Jurkat, Clone E6-1 (cell line): ENCODE measurements around the gene ZNF175. TPM values are rescaled to one million over a fixed set of nuclear protein-coding genes. Genes with fewer than 3 reads are reported as not detected.
A peak's percentile ranks its signal among the peaks of the same experiment; 100 is the strongest.

Experiments
- DNase-seq: peaks from one replicate; pipeline ENCODE4 v3.0.0-alpha.2; 2011; ENCODE audit warnings: low read depth, low spot score
- H3K4me3 ChIP-seq: 2 replicates; pipeline ENCODE4 v1.5.1; 2011; ENCODE audit warnings: mild to moderate bottlenecking, low read length, control low read depth, moderate library complexity
- polyA plus RNA-seq: library from polyadenylated mRNA; unstranded; fragments of >200 nt; gene quantifications from one replicate; pipeline ENCODE4 v1.2.1, GENCODE V29; 2012; ENCODE audit warnings: missing spikeins; ENCODE audit not compliant: insufficient read length, insufficient read depth

ZNF175 gene
- 15.6 TPM for polyA plus RNA-seq

DNA sequence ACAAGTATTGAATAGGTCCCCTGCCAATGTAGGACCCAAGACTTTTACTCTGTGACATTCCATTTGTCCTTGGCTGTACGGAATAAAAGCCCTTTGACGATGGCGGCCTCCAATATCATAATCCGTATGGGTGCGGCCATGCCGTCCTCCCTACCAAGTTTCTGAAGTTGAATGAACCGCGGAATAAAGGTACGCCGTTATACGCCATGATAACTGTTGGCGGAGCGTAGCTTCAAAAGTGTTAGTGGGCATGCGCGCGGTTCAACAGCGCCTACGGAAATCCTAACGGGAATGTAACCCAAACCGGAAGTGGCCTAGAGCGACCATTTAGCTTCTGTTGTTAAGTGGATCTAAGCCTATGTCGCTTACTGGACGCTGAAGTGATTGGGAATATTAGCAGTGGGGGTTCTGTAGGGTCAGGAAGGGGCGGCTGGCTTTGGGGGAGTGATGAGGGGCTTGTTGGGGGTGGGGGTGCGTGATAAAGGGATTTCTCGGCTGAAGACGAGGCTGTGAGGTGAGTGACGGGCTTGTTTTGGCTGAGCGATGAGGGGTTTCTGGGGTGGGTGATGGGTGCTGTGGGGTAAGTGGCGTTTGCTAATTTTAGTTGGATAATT is at the start of gene ZNF175:
Gene ZNF175 (plus strand): TSS at position 322 of the 614 bp plus-strand sequence. CDS start 2,047 bp downstream, outside the sequence.
- peak; percentile 97 for DNase-seq
- peak within 1 kb of the TSS; percentile 87 for H3K4me3 ChIP-seq

DNA sequence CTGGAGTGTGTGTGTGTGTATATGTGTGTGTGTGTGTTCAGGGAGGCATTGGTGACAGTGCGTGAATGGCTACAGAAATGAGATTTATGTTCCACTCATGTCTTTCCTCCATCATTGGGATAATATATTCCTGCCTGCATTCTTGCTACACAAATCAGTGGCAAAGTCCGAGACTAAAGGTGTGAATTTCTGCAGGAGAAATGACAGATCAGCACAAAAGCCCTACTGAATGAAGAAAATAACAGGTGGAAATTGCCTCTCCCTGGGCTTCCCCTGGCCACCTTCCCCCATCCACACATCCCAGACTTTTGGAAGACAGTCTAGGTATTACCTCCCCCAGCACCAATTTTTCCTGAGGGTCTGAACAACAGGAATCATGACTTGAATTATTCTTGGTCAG is 49.7 kb upstream of the ZNF175 start:
- H3K4me3 ChIP-seq = no peak overlapping the region
- no peak for DNase-seq

GRCh38 chr19:51521781-51522180 is 49.3 kb upstream of the ZNF175 start:
- H3K4me3 ChIP-seq = no peak overlapping the region
- DNase-seq = no peak

DNA sequence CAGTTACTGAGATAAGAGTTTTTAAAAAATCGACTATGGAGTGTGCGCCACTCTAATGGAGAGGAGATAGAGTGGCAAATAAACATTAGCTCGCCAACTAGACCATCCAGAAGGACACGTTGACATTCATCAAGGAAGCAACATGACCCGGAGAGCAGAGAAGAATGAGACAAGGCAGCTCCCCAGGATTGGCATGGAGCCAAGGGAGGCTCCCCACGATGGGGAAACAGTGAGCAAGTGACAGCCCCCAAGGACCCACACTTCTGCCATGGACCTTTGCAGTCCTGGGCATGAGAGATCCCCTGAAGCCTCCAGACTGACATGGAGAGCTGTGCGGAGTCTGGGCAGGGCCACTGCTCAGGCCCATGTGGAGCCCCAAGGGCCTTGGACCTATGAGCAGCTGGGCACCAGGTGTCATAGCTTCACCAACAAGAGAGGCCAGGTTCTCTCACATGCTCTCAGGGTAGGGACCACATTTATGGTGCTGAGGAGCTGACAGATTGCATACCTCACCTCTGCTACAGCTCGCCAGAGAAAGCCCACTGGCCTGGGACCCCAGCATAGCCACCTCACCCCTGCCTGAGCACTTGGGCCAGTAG is 46.3 kb upstream of the ZNF175 start:
- no peak for DNase-seq
- H3K4me3 ChIP-seq = no peak overlapping the region

- DNase-seq = no peak
- peak overlapping the region; percentile 5; the same call in 1 of the 2 replicates for H3K4me3 ChIP-seq
These were observed 45.4 kb upstream of the ZNF175 start for GRCh38 chr19:51525651-51526050.

- H3K4me3 ChIP-seq = no peak overlapping the region
- DNase-seq = no peak
These were observed 41.8 kb upstream of the ZNF175 start for GRCh38 chr19:51529301-51529700.

- H3K4me3 ChIP-seq = no peak overlapping the region
- DNase-seq = no peak
These were observed 40.5 kb upstream of the ZNF175 start for GRCh38 chr19:51530616-51531015.

DNA sequence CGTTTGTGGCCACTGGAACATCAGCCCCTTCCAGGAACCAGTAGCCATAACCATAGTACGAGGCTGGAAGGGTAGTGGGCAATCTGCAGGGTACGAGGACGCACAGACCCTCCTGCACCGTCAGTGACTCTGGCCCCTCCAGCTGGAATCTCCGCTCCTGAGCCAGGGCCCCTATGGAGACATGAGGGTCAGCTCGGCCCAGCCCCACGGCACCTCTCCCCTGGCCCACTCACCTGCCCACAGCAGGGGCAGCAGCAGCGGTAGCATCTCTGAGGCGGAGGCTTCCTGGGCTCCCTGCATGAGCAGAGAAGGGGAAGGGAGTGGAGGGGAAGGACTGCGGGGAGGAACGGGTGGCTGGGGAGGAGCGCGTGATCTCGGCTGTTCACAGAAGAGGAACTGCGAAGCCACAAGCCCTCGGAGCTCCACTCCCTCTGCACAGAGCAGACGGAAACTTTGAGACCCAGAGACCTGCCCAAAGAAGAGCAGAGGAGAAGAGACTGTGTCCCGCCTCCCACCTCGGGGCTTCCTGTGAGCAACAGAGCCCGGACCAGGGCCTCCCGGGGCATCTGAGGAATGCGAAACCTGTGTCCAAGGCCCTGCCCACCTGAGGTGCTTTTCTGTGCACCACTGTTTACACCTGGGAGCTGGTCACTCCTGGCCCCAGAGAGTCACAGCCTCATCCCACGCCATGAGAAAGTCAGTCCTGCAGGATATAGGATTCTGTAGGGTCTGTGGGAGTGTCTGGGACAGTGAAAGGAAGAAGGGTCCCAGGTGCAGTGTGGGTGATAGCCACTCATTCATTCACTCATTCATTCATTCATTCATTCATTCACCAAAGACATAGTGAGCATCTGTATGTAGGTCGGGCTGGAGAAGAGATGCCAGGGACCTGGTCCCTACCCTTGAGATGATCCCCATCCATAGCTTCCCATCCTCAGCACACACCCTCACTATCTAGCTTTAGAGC is 39.5 kb upstream of the ZNF175 start, which contains the start of gene SIGLEC6:
Gene SIGLEC6 (minus strand): TSS at position 322 of the 967 bp plus-strand sequence. CDS start 22 bp downstream, at position 300.
- H3K4me3 ChIP-seq = peak within 1 kb of the TSS; percentile 28
- peak; percentile 74 for DNase-seq

- no peak for DNase-seq
- no peak overlapping the region for H3K4me3 ChIP-seq
These were observed 35.5 kb upstream of the ZNF175 start for GRCh38 chr19:51535535-51535934.

GRCh38 chr19:51539821-51540366 is 31.2 kb upstream of the ZNF175 start:
- H3K4me3 ChIP-seq = no peak overlapping the region
- no peak for DNase-seq

DNA sequence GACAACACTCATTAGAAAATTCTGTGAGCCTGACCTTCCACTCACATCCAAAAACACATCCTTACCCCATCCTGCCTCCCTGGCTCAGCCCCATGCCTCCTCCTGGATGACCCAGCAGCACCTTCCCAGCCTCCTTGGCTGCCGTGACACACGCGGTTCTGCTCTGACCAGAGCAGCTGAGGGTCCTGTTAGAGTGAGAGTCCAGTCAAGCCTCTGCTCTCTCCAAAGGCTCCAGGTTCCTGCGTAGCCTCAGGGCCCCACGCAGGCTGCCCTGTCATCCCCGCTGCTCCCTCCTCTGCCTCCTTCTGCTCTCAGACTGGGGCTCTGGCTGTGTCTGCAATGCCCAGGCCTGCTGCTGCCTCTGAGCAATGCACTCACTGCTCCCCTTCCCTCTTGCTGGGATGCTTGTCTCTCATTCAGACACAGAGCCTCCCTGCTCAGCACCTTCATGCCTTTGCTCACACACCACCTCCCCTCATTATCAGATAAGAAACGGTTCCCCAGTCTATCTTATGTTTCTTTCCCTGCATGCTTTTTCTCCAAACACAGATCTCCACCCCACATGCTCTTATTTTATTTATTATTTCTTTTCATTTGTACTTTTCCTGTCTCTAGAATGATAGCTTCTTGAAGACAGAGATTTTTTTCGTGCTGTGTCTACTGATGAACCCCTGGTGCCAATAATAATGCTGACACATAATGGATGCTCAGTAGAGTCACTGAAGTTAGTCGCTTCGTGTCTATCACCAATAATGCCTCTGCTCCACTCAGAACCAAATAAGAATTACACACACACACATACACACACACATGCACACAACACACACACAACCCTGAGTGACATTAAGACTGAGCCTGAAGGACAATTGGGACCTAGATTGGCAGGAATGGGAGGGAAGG is 29.4 kb upstream of the ZNF175 start:
- DNase-seq = no peak
- H3K4me3 ChIP-seq = no peak overlapping the region

GRCh38 chr19:51542699-51543098 is 28.4 kb upstream of the ZNF175 start:
- no peak for DNase-seq
- H3K4me3 ChIP-seq = no peak overlapping the region

GRCh38 chr19:51544038-51544437 is 27.0 kb upstream of the ZNF175 start:
- DNase-seq = no peak
- H3K4me3 ChIP-seq = no peak overlapping the region

DNA sequence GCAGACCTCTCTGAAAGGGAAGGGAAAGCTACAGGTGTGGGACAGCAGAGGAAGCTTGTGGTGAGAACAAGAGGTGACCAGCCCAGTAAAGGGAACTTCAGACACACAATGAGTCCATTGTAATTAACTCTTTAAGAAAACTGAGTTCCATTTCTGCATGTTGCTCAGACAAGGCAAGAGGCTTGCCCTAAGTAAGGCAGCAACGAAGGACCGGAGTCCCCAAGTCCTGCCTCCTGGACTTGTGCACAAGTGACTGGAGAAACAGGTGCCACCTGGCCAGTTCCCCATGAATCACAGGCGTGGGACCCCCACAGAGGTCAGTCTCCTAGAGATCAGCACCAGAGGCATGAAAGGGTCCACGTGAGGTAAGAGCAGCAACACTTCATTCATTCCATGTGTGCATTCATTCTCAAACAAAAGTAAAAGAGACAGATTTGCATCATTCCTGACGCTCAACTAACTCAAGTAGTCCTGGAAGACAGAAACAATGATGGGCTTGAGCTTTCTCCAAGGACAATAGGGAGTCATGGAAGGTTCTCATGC is 24.9 kb upstream of the ZNF175 start:
- no peak for DNase-seq
- peak overlapping the region; percentile 35; the same call in 1 of the 2 replicates for H3K4me3 ChIP-seq

DNA sequence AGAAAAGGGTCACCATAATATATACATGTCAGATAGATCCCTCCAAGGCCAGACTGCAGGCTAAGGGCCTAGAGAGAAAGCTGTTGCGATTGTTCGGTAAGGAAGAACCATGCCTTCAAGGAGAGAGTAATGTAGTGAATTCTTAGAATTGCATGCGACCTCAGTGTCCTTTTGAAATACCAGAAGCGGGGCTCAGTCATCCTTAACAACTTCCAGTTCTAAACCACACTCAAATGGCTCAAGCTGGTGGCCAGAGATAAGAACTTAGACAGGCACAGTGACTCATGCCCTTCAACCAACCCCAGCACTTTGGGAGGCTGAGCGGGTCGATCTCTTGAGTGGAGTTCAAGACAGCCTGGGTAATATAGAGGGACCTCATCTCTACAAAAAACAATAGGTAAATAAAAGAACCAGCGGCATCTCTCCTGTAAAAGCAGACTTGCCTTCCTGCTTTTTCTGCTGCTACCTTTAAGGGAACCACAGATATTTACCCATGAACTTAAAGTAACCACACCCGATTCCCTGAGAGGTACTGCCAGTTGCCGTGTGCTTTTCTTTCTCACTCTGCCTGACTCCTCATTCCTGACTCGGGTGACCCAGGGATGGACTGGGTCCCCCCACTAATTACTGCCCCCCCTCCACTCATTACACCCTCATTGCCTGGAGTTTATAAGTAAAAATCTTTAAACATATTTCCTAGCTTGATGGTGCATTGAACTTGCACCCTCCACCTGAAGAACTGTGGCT is 24.3 kb upstream of the ZNF175 start:
- DNase-seq = peak; percentile 95
- H3K4me3 ChIP-seq = peak overlapping the region; percentile 35

DNA sequence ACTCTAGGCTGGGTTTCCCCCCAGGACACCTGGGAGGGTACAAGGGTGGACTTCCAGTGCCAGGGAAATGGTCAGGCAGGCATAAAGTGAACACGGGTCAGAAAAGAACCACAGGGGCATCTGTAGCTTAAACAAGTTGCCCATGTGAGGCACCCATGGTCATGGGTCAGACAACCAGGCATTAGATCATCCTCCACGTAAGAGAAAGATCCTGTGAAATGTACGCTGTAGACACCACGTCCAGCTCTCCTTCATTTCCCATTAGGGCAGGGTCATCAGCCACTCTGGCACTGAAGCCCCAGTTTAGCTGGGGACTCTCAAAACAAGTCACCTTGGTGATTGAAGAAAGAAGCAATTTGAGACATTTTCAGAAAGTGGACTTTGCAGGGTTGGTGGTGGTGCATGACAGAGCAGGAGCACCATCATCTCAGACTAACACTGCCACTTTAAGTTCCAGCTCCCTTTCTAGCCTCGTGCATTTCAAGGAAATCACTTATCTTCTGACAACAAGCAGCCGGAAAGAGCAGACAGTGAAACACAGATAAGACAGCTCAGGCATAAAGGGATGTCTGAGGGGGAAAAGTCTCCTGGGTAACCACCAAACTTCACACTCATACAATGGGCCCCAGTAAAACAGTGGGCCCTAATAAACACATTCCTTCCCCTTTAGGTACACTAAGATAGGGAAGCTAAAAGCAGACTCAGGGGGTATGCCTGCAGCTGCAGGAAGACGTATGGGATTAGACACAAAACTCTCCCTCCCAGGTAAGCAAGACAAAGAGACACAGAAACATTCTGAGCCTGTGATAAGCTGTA is 23.5 kb upstream of the ZNF175 start:
- DNase-seq = peak; percentile 90
- H3K4me3 ChIP-seq = peak overlapping the region; percentile 35

DNA sequence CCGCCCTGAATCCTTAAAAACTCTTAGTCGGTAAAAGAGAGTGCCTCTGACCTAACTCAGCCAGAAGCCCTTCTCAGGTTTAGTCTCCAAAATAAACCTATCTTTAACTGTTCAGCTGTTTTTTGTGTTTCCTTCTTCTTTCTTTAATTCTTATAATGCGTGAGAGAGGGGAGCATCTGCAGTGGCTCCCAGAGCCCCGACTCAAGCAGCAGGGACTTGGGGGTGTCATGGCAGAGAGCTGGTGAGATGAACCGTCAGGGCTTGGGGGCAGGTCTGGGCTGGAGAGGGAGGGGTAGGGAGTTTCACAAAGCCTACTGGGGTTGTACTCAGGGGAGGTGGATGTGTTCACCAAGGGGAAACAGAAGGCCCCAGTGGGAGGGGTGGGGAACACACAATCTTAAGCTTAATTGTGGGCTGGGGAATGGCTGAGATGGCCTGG is 22.9 kb upstream of the ZNF175 start:
- DNase-seq = no peak
- H3K4me3 ChIP-seq = peak overlapping the region; percentile 35
